B cell (primary cell): ENCODE data around the gene CBLB. TPM values are rescaled to one million over a fixed set of nuclear protein-coding genes. Genes with fewer than 3 reads are reported as not detected.

Experiments used
- ATAC-seq: fragments of 200-7000 bp; cut with Tn5 transposase; one replicate; pipeline ENCODE4 v1.10.0; 2021; ENCODE audit warnings: low read depth, mild to moderate bottlenecking, moderate number of reproducible peaks, moderate library complexity
- CTCF ChIA-PET: fragments of 350-600 bp; sonication (Branson Sonifier 250); formaldehyde crosslinking; loops from one replicate; lab custom pipeline; 2021; ENCODE audit warnings: antibody characterized with exemption, inconsistent platforms; lab: Charles Lee
- POLR2A ChIA-PET: fragments of 350-600 bp; sonication (Branson Sonifier 250); formaldehyde crosslinking; loops from one replicate; lab custom pipeline; 2021; ENCODE audit warnings: antibody characterized with exemption; lab: Charles Lee
- DNase-seq: peaks from one replicate; pipeline ENCODE4 v3.0.0; 2013
- H2AFZ ChIP-seq: 2 replicates; pipeline ENCODE4 v1.6.1; 2012; ENCODE audit warnings: mild to moderate bottlenecking, low read depth, low read length; ENCODE audit not compliant: insufficient read depth, poor library complexity, severe bottlenecking
- H3K27ac ChIP-seq, 2 donors: 1 replicate in 1 of 2; 2 replicates in 1 of 2; pipeline ENCODE4 v1.5.1; 2012 to 2013; ENCODE audit warnings: low read length in 2 of 2, mild to moderate bottlenecking in 2 of 2, moderate library complexity in 1 of 2
- H3K27me3 ChIP-seq, 4 experiments: fragments of 200-600 bp in 1 of 4; sonication (generic) in 1 of 4; replicated peaks in 1 of 4; 1 replicate in 2 of 4; 2 replicates in 2 of 4; pipeline versions ENCODE4 v1.6.1 to v1.7.0; 2013 to 2016; ENCODE audit warnings: low read length in 3 of 4, mild to moderate bottlenecking in 2 of 4, mixed read lengths in 1 of 4, moderate library complexity in 1 of 4; ENCODE audit not compliant: insufficient read depth in 4 of 4, control insufficient read depth in 3 of 4; ENCODE audit errors: control extremely low read depth in 1 of 4
- H3K36me3 ChIP-seq, 2 experiments: replicated peaks in 1 of 2; 1 replicate in 1 of 2; 2 replicates in 1 of 2; pipeline versions ENCODE4 v1.6.1 to v1.7.1; 2013; ENCODE audit warnings: low read length in 1 of 2; ENCODE audit not compliant: insufficient read depth in 2 of 2, control insufficient read depth in 1 of 2; ENCODE audit errors: control extremely low read depth in 1 of 2, extremely low read depth in 1 of 2
- H3K4me1 ChIP-seq, 2 donors: fragments of 200-600 bp in 1 of 2; sonication (generic) in 1 of 2; 1 replicate in 1 of 2; 2 replicates in 1 of 2; pipeline versions ENCODE4 v1.5.1 to v1.6.1; 2013 to 2017; ENCODE audit warnings: low read length in 2 of 2; ENCODE audit not compliant: control insufficient read depth in 2 of 2, insufficient read depth in 2 of 2
- H3K4me2 ChIP-seq: replicated peaks from 2 replicates; pipeline ENCODE3; 2012; ENCODE audit warnings: mild to moderate bottlenecking, low read depth, low read length; ENCODE audit not compliant: poor library complexity, severe bottlenecking
- H3K4me3 ChIP-seq, 5 experiments: fragments of 200-600 bp in 1 of 5; sonication (generic) in 1 of 5; 1 replicate in 3 of 5; 2 replicates in 2 of 5; pipeline versions ENCODE4 v1.5.1 to v1.7.0; 2011 to 2016; ENCODE audit warnings: low read length in 4 of 5, mild to moderate bottlenecking in 4 of 5, low read depth in 2 of 5, control low read depth in 1 of 5, moderate library complexity in 1 of 5; ENCODE audit not compliant: insufficient read depth in 1 of 5; ENCODE audit errors: control extremely low read depth in 1 of 5, extremely low read depth in 1 of 5
- H3K79me2 ChIP-seq: fragments of 200-600 bp; sonication (generic); one replicate; pipeline ENCODE4 v1.6.0; 2016; ENCODE audit warnings: low read length; ENCODE audit not compliant: control insufficient read depth, insufficient read depth
- H3K9ac ChIP-seq: fragments of 200-600 bp; sonication (generic); 2 replicates; pipeline ENCODE4 v1.6.1; 2017; ENCODE audit warnings: mild to moderate bottlenecking, low read length, moderate library complexity
- H3K9me3 ChIP-seq, 3 donors: one replicate each; pipeline versions ENCODE4 v1.6.1 to v1.7.1; 2013; ENCODE audit warnings: low read length in 2 of 3; ENCODE audit not compliant: control insufficient read depth in 2 of 3, insufficient read depth in 1 of 3; ENCODE audit errors: control extremely low read depth in 1 of 3
- H4K20me1 ChIP-seq: 2 replicates; pipeline ENCODE4 v1.6.0; 2012; ENCODE audit warnings: mild to moderate bottlenecking, low read length; ENCODE audit not compliant: insufficient read depth, control insufficient read depth, poor library complexity, severe bottlenecking
- H3K27ac Mint-ChIP-seq: one replicate; pipeline ENCODE4 v1.8.0; 2021; ENCODE audit warnings: mixed read lengths
- H3K27me3 Mint-ChIP-seq: one replicate; pipeline ENCODE4 v1.8.0; 2021; ENCODE audit warnings: mixed read lengths
- H3K4me1 Mint-ChIP-seq: one replicate; pipeline ENCODE4 v1.8.0; 2021; ENCODE audit warnings: mixed read lengths
- H3K4me3 Mint-ChIP-seq: one replicate; pipeline ENCODE4 v1.8.0; 2021; ENCODE audit warnings: mixed read lengths
- H3K9me3 Mint-ChIP-seq: one replicate; pipeline ENCODE4 v1.8.0; 2022; ENCODE audit warnings: mixed read lengths; ENCODE audit not compliant: insufficient read depth
- EZH2 ChIP-seq: IDR thresholded peaks from 2 replicates; pipeline ENCODE4 v1.6.1; 2012; ENCODE audit warnings: borderline replicate concordance, low read depth, mild to moderate bottlenecking, moderate library complexity, low read length; ENCODE audit not compliant: insufficient read depth, poor library complexity, severe bottlenecking
- WGBS: methylation state at CpG from one replicate; pipeline ENCODE4 v1.1.5; 2013; ENCODE audit warnings: missing lambda C conversion rate; ENCODE audit not compliant: insufficient coverage; 5-methylcytosine and 5-hydroxymethylcytosine counted together
- intact Hi-C: fragments of 100-400 bp; cut with micrococcal nuclease; formaldehyde crosslinking; loops from one replicate; pipeline ENCODE4 v1.10.0; 2022
- polyA plus RNA-seq: library from polyadenylated mRNA; depleted of rRNA; stranded (reverse); fragments of >200 nt; gene quantifications from 2 replicates; pipeline ENCODE4 v1.2.3, GENCODE V29; 2012
- total RNA-seq, 2 donors: library from RNA; stranded (reverse); fragments of 120-200 nt in 1 of 2; gene quantifications; 1 replicate in 1 of 2; 2 replicates in 1 of 2; pipeline versions ENCODE4 v1.2.3 to v1.2.4, GENCODE V29; 2013 to 2022
- TF ChIP-seq, protein P1 (sequence below): fragments of 200-600 bp; IDR thresholded peaks from one replicate; pipeline ENCODE4 v1.8.0; 2022; ENCODE audit warnings: antibody characterized with exemption, mild to moderate bottlenecking

Gene CBLB
- total and polyA plus RNA-seq, 2 donors (not counting 1 experiment from before 2014, with no cell fraction given): 19.0 to 135 TPM

DNA sequence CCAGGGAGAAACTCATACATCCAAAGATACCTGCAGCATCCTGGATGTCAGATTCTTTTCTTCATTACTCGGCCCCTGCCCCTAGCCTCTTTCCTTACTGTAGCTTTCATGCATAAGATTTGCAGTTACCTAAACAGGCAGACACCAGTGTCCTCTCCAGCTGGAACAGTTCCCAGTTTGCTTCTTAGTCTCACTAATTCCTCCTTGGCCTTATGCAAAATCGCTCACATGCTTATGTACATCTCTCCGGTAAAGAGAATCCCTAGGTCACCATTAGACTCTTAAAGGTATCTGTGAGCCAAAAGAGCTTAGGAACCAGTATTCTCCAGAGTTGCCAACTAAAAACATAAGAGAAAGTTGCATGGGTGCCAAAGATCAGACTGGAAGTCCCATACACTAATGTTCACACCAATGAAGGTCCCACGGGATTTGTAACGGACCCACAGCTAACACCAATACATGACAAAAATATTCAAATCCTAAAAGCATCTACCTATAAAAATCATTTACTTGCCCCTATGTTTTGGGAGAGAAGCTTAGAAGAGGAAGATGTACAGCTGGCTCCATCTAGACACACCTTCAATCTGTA lies 66.6 kb downstream of the CBLB start:
- intact Hi-C loops: loop anchor here (5.0 kb wide), 2 partner anchors 35 to 50 kb away; no protein-coding TSS in a partner anchor
- no peaks in the 10 kb centered on the region for H3K36me3 ChIP-seq
- peaks cover 0 to 4% (median 0%) of the 10 kb centered on the region in 3 donors for H3K9me3 ChIP-seq
- no peak overlapping the region for H3K9ac ChIP-seq
- Mint-ChIP-seq H3K9me3 (no peaks in the 10 kb centered on the region), H3K4me3 (peak overlapping the region; percentile 64), H3K27ac (peak overlapping the region; percentile 80), H3K27me3 (no peaks in the 10 kb centered on the region), H3K4me1 (peaks cover 65% of the 10 kb centered on the region)
- CTCF ChIA-PET: interaction anchor here (0.8 kb wide), 1 partner anchor 34 kb away, joined by 3 read pairs; no protein-coding TSS in a partner anchor
- DNase-seq (peak; percentile 37), ATAC-seq (no peak)
- H3K27ac ChIP-seq: peak overlapping the region; percentile 64 to 86
- peaks cover 34 to 52% of the 10 kb centered on the region in 2 donors for H3K4me1 ChIP-seq
- 71% methylated on average over 3 of the region's 5 CpGs for WGBS
- peaks cover 61% of the 10 kb centered on the region for H3K79me2 ChIP-seq
- H3K4me3 ChIP-seq: no peak overlapping the region
- TF ChIP-seq, protein P1, sequence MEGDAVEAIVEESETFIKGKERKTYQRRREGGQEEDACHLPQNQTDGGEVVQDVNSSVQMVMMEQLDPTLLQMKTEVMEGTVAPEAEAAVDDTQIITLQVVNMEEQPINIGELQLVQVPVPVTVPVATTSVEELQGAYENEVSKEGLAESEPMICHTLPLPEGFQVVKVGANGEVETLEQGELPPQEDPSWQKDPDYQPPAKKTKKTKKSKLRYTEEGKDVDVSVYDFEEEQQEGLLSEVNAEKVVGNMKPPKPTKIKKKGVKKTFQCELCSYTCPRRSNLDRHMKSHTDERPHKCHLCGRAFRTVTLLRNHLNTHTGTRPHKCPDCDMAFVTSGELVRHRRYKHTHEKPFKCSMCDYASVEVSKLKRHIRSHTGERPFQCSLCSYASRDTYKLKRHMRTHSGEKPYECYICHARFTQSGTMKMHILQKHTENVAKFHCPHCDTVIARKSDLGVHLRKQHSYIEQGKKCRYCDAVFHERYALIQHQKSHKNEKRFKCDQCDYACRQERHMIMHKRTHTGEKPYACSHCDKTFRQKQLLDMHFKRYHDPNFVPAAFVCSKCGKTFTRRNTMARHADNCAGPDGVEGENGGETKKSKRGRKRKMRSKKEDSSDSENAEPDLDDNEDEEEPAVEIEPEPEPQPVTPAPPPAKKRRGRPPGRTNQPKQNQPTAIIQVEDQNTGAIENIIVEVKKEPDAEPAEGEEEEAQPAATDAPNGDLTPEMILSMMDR: no peak
- no peak for TF ChIP-seq EZH2
- no peaks in the 10 kb centered on the region for H4K20me1 ChIP-seq
- POLR2A ChIA-PET: no interaction called here
- no peaks in the 10 kb centered on the region for H3K27me3 ChIP-seq
- H3K4me2 ChIP-seq: peak overlapping the region; percentile 51
- H2AFZ ChIP-seq: peak overlapping the region; percentile 40

DNA sequence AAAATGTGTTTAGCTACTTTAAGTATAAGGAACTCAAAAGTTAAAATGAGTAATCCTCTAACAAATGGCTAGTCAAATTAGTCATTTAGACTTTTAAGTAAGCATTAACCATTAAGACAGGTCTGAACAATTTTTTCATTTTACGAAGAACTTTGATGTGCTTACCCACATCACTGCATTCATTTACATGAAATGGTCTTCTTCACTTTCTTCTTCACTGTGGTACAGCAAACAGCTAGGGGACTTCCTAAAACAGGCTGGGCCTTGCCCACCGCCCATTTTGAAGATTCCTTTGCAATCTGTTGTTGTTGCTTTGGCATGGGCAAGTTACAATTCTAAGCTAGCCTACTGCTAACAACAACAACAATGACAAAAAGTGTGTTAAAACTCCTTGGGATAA lies 67.4 kb downstream of the CBLB start:
- Histone ChIP-seq H3K4me1 (peaks cover 37 to 60% of the 10 kb centered on the region in 2 donors), H3K36me3 (no peaks in the 10 kb centered on the region), H3K4me3 (peak overlapping the region in 1 of 5 experiments; percentile 17), H3K27ac (peak overlapping the region; percentile 64 to 86), H4K20me1 (no peaks in the 10 kb centered on the region), H3K79me2 (peaks cover 61% of the 10 kb centered on the region), H2AFZ (peak overlapping the region; percentile 40), H3K27me3 (no peaks in the 10 kb centered on the region), H3K4me2 (peak overlapping the region; percentile 51), H3K9me3 (peaks cover 0 to 4% (median 0%) of the 10 kb centered on the region in 3 donors), H3K9ac (peak overlapping the region; percentile 16)
- H3K27ac Mint-ChIP-seq: peak overlapping the region; percentile 80
- DNase-seq: peak; percentile 67
- intact Hi-C loops: loop anchor here (2.0 to 5.0 kb wide), 3 partner anchors 34 to 49 kb away; no protein-coding TSS in a partner anchor
- peak overlapping the region; percentile 64 for H3K4me3 Mint-ChIP-seq
- ChIA-PET CTCF (interaction anchor here (0.6 to 1.0 kb wide), 4 partner anchors 8 to 436 kb away, joined by 3 to 4 read pairs (median 3); no protein-coding TSS in a partner anchor), POLR2A (interaction anchor here (0.7 kb wide), 1 partner anchor 10 kb away, joined by 3 read pairs; no protein-coding TSS in a partner anchor)
- peak; percentile 35 for ATAC-seq
- TF ChIP-seq, protein P1: no peak
- no peak for TF ChIP-seq EZH2
- 0% methylated on average over 1 of the region's 2 CpGs for WGBS
- H3K27me3 Mint-ChIP-seq: no peaks in the 10 kb centered on the region
- H3K9me3 Mint-ChIP-seq: no peaks in the 10 kb centered on the region
- peaks cover 70% of the 10 kb centered on the region for H3K4me1 Mint-ChIP-seq
